ENCODE results near the gene ZNF646.

- TF ChIP-seq POLR2AphosphoS5 (IDR thresholded peaks at IDR 0.05; ENCODE audit: low read depth, low read length) (no peak), POLR2A (IDR thresholded peaks at IDR 0.05; ENCODE audit: low read depth, low read length) (no peak)
Observed at GRCh38 chr16:31106509-31107464, 32.6 kb downstream of the ZNF646 start.
